ENCODE data around the gene PRSS1.

The PRSS1 gene

GRCh38 chr7:142800699-142801260 is 51.5 kb downstream of the PRSS1 start:
- no peak for TF ChIP-seq POLR2A (IDR thresholded peaks at IDR 0.05; ENCODE audit: low read depth, low read length)
- TF ChIP-seq TAF1 (IDR thresholded peaks at IDR 0.05; ENCODE audit: borderline replicate concordance, low read depth, low read length): no peak
- no peak for TF ChIP-seq POLR2AphosphoS5 (IDR thresholded peaks at IDR 0.05; ENCODE audit: low read depth, low read length)
- no peak for FAIRE-seq
- DNase-seq (ENCODE audit: insufficient read length): no peak

GRCh38 chr7:142801601-142802295 is 52.5 kb downstream of the PRSS1 start:
- no peak for DNase-seq (ENCODE audit: insufficient read length)
- peak; percentile 21 for FAIRE-seq
- no peak for TF ChIP-seq TAF1 (IDR thresholded peaks at IDR 0.05; ENCODE audit: borderline replicate concordance, low read depth, low read length)
- TF ChIP-seq POLR2A (IDR thresholded peaks at IDR 0.05; ENCODE audit: low read depth, low read length): no peak
- TF ChIP-seq POLR2AphosphoS5 (IDR thresholded peaks at IDR 0.05; ENCODE audit: low read depth, low read length): no peak

GRCh38 chr7:142802301-142802700 is 53.0 kb downstream of the PRSS1 start:
- TF ChIP-seq TAF1 (IDR thresholded peaks at IDR 0.05; ENCODE audit: borderline replicate concordance, low read depth, low read length) (no peak), POLR2AphosphoS5 (IDR thresholded peaks at IDR 0.05; ENCODE audit: low read depth, low read length) (no peak), POLR2A (IDR thresholded peaks at IDR 0.05; ENCODE audit: low read depth, low read length) (no peak)
- DNase-seq (ENCODE audit: insufficient read length): no peak
- no peak for FAIRE-seq
